ENCODE results near the gene ZNF541.

ZNF541 gene

DNA sequence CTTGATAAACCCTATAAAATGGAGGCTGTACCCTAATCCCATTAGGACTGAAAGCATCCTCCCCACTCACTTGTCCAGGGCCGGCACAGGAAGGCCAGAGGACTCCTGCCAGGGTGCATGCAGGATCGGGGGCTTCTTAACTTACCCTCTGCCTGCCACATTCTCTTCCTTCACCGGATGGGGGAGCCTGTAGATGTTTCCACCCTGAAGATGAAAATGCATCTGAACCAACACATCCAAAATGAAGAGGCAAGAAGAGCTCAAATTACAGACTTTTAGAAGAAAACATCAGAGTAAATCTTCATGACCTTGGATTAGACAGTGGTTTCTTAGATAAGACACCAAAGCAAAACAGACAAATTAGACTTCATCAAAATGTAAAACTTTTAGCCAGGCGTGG is 32.2 kb downstream of the ZNF541 start:
- DNase-seq: no peak

DNA sequence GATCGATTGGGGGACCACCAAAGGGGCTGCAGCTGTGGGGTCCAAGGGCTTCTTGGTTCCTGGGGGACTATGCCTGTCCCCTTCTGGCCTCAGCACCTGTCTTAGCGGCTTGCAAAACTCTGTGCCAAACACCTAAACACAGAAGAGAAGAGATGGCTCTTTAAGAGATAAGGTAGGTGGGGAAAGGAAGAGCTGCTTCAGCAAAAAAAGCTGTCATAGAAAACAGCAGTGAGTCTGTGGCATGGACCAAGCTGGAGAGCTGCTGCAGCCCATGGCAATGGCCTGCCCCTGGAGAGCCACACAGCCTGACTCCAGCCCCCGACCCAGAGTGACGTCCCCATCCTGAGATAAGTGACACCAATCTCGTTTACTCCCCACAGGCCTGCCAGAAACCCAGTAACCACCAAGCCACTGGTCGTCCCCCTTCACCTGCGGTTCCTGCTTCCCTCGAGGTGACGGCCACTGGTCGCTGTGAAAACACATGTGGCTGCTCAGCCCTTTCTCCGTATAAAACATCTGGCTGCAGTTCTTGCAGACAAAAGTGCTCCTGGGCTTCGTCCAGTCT is 33.1 kb downstream of the ZNF541 start:
- DNase-seq: no peak

DNA sequence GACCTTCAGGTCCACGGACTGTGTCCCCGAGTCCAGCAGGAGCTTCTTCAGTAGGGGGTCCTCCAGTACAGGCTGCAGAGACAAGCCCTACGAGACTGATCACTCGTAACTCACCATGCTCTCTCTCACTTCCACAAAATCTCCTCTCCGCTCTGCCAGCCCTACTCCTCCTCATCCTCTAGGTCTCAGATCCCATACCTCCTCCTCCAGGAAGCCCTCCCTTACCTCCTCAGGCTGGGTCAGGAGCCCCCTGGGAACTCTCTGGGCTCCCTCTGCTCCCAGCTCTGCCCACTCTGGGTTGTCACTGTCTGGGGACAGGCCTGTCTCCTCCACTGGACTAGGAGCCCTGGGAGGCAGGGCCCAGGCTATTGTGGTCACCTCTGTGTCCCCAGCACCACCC is 34.1 kb downstream of the ZNF541 start:
- no peak for DNase-seq

DNA sequence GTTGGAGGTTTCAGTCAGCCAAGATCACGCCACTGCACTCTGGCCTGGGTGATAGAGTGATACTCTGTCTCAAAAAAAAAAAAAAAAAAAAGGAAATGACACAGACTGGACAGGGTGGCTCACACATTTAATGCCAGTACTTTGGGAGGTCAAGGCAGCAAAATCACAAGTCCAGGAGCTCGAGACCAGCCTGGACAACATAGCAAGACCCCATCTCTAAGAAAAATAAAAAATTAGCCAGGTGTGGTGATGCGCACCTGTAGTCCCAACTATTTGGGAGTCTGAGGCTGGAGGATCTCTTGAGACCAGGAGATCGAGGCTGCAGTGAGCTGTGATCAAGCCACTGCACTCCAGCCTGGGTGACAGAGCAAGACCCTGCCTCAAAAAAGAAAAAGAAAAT is 35.5 kb downstream of the ZNF541 start:
- DNase-seq: no peak

DNA sequence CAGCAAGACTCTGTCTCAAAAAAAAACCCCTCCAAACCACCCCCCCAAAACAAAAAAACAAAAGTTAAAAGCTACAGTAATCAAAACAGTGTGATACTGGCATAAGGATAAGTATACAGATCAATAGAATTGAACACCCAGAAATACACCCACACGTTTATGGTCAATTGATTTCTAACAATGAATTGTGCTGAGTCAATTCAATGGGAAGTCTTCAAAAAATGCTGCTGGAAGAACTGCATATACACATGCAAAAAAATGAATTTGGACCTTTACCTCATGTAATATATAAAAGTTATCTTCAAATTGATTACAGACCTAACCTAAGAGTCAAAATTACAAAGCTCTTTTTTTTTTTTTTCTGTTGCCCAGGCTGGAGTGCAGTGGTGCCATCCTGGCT is 38.3 kb downstream of the ZNF541 start:
- DNase-seq: no peak

DNA sequence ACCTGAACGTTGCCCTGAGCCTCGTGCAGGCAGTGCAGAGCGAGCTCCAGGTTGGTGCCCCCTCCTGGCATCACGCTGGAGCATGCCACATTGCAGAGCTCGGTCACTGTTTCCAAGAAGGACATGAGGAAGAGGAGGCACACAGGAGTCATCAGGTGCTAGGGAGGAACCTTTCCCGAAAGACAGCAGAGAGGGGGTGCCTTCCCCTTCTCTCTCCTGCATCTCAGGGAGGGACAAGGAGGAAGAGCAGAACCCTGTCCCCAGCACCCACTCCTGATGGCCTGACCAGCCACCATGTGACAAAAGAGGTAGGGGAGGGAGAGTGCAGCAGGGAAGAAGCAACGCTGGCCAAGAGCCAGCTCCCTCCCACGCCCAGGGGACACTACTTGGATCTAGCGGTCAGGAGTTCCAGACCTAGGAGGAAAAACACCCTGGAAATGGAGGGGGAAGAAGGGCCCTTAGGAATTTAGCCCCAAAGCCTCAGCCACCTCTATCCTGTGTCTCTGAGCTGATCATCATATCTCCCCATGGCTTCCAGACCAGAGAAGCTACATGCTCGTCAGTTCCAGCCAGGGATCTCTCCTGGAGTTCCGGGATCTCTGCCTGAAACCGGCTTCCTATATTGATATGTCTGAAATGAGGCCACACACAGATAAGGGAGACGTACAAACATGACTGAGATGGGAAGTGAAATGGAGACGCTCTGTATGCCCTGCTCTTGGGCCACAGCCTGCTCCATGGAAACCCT is 41.1 kb downstream of the ZNF541 start:
- no peak for DNase-seq

DNA sequence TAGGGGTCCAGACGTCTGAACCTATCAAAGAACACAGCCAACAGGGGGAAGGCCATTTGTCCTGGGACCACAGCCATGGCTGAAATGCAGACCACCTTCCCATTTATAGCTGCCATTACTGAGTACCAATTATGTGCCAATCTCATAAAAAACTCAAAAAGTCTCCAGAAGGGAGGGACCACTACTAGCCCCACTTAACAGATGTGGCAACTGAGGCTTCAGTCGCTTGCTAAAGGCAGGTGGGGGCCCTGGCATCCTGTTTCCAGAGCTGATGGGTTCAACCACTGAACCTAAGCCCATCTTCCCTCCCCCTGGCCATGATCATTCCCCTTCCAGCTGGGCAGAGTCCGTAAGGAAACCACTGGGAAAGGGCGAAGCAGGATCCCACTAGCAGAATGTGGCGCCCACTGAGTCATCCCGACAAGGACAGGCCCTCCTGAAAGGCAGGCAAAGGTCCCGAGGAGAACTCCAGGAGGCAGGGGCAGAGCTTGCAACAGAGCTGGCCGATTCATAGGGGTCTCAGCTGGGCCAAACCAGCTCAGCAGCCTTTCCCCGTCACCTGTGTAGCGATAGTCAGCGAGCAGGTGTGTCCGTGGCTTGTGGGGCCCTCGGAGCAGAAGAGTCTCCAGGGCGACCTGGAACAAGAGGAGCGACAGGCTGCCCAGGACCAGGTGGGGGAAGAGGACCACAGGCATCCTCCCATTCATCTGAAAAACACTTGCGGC is 43.8 kb downstream of the ZNF541 start:
- no peak for DNase-seq

DNA sequence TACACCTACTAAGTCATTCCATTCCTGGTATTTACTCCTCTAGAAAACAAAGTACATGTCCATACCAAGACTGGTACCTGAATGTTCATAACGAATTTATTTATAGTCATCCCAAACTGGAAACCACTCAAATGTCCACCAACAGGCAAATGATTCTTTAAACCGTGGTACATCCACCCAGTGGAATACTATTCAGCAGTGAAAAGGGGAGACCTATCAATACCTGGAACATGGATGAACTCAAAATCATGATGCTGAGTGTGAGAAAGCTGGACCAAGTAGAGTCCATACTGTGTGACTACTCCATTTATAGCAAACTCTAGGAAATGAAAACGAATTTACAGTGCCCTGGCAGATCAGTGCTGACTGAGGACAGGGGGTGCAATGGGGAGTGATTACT is 46.1 kb downstream of the ZNF541 start:
- no peak for DNase-seq

DNA sequence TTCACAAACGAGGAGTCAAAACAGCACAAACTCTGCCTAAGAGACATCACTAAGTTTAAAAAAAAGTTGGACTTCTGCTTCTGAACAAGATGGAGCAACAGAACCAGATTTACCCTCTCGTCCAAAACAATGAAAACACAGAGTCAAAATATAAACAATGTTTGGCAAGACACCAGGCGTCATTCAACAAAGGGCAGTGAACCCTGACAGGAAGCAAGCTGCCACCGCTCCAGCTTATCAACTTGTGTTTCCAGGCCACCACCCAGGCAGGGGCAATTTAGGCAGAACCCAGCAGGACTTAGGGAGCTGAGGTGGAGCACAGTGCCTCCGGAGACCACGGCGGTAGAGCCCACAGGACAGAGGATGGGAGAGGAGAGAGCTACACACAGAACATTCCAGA is 49.5 kb downstream of the ZNF541 start:
- peak; percentile 10 for DNase-seq
